SK-N-SH (cell line): Measurements from ENCODE around the gene FHIP2A.

Experiments used
- CTCF ChIP-seq: fragments of 200-600 bp; sonication (generic); IDR thresholded peaks from 2 replicates; pipeline ENCODE4 v1.6.1; 2017; ENCODE audit warnings: antibody characterized with exemption, mild to moderate bottlenecking, moderate library complexity
- EP300 ChIP-seq, 2 experiments: IDR thresholded peaks; 2 replicates each; pipeline versions ENCODE4 v1.4.0 to v1.6.1; 2012; ENCODE audit warnings: borderline replicate concordance in 1 of 2, low read depth in 1 of 2, low read length in 1 of 2
- POLR2AphosphoS5 ChIP-seq: IDR thresholded peaks from 2 replicates; pipeline ENCODE4 v1.6.1; 2012; ENCODE audit warnings: low read depth, low read length

DNA sequence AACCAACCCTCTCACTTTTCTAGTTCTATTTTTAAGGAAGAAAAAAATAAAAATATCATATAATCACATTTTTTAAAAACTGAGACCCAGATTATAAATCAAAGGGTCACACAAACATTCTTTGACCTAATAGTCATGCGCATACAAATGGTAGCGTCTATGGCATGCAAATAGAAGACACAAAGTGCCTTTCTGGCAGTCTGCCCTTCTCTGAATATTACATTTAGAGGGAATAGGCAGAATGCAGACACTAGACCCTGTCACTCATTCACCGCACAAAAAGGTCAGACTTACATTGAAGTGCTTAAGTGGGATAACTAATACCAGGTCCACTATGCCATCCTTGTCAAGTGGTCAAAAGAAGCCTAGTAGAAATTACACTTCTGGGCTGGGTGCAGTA is 26.5 kb upstream of the FHIP2A start:
- TF ChIP-seq POLR2AphosphoS5 (peak; percentile 40; the same call in 1 of the 2 replicates), EP300 (IDR thresholded peaks at IDR 0.05; ENCODE audit: borderline replicate concordance in 1 of 2, low read depth in 1 of 2, low read length in 1 of 2) (peak in 1 of 2 experiments; percentile 53; a peak in 2 of 4 replicates), CTCF (no peak)
